Kasumi-1 (cell line): ENCODE data around the gene CXCR3.
"Not testable (repeated sequence)": the region's sequence is repeated elsewhere in the genome, so short reads cannot be mapped to it uniquely, and the experiment has no call there.

ENCODE experiments used
- DNase-seq, 2 experiments: peaks; one replicate each; lab custom pipeline; 2025; lab: John Stamatoyannopoulos, UW

The CXCR3 gene

GRCh38 chrX:71618303-71618721 is at the start of gene CXCR3:
Gene CXCR3, minus strand, starts transcription at chrX:71618511. Its CDS starts 62 bp downstream, at chrX:71618449.
- DNase-seq, result peak; percentile 86 to 92

GRCh38 chrX:71667328-71668247 is 49.3 kb upstream of the CXCR3 start, which contains the start of gene LOC101059915:
Gene LOC101059915, plus strand, starts transcription at chrX:71667546.
- DNase-seq, result no peak

DNA sequence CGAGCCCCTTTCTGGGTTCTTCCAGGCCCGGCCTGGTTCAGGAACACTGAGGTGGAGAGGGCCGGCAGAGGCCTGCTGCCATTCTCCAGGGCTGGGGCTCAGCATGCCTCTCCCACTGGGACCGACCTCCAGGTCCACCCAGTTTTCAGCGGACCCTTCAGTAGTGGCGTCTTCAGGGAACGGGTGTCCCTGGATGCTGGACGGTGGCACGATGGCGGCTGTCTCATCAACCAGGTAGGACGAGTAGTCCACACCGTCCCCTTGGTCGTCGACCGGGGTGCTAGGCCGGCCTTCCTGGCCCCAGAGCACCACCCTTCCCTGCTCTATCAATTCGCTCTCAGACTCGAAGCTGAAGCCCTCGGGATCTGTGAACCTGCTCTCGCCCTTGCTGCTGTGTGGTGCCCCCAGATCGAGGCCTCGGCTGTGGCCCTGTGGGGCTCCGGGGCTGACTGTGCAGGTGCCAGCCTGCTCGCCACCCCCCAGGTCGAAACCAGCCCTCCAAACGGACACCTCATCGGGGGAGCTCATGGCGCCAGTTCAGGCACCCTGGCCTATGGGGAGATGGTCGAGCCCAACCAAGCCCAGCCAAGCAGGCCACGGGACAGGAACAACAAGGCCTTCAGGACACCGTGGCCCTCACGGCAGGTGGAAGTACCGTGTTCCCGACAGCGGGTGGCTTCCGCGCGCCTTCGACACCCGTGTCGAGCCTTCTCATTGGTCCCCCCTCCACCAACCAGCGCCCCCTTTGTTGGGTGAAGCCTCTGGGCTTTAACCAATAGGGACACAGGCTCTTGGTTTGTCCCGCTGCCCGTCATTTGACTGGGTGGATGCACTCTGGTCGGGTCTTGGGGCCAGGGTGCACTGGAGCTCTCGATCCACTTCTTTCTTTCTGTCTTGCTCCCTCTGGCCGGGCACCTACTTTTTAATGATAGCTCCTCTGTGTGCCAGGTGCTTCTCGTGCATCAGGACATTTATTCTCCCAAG is 48.2 kb upstream of the CXCR3 start:
- DNase-seq, result no peak

- no peak for DNase-seq
These were observed 47.4 kb upstream of the CXCR3 start for GRCh38 chrX:71665747-71666146.

- DNase-seq, result no peak
These were observed 46.7 kb upstream of the CXCR3 start for GRCh38 chrX:71664889-71665491.

- DNase-seq, result peak; percentile 36 to 37
These were observed 45.9 kb upstream of the CXCR3 start for GRCh38 chrX:71664202-71664601.

DNA sequence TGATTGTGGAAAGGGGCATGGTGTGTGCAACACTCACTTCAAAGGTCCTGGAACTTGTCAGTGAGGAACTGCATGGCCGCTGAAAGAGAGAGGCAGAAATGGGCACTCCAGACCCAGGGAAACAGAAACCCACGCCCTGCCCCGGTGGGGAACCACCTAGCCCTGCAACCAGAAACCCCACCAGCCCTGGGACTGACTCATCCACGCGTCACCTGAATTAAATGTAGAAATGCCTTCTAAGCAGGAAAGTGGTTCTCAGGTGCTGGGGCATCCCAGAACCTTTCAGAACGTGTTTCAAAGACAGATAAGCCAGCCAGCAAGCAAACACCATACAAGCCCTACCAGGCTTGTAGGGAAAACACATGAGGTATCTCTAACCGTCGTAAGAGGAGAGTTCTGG is 44.9 kb upstream of the CXCR3 start:
- not testable (repeated sequence) for DNase-seq

DNA sequence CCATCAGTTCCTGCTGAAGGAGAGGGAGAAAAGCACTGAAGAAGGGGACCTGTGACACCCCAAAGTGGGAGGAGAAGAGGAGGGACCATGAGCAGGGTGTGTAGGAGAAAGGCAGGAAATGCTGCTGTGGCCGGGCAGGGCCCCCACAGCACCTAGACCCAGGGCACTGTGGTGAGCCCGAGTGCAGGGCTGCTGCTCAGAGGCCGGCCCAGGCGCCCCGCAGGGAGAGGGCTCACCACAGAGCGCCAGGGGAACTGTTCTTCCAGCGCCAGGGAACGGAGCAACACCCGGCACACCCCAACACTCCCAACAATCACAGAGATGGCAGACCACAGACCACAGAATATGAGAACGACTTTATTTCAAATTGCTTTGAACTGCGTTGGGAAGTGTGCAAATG is 44.3 kb upstream of the CXCR3 start:
- peak; percentile 23 to 25 for DNase-seq

DNA sequence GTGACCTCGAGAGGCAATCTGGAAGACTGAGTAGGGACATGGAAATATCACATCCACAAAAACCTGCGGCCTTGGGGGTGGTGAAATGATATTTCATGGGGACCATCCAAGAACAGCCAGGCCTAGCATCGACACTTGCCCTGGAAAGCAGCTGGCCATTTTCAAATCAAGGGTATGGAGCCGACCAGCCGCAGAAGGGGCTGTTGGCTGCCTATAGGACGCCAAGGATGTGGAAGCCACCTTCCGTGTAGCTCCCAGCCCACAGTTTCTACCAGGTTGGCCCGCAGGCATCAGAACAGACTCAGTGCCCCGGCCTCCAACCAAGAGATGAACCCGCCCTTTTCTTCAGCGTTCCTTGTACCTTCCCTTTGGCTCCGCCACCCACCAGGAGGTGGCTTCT is 43.6 kb upstream of the CXCR3 start:
- no peak for DNase-seq

GRCh38 chrX:71660562-71661416 is 42.5 kb upstream of the CXCR3 start:
- DNase-seq, result no peak

- no peak for DNase-seq
These were observed 41.6 kb upstream of the CXCR3 start for GRCh38 chrX:71659959-71660358.

GRCh38 chrX:71659342-71659741 is 41.0 kb upstream of the CXCR3 start:
- no peak for DNase-seq

DNA sequence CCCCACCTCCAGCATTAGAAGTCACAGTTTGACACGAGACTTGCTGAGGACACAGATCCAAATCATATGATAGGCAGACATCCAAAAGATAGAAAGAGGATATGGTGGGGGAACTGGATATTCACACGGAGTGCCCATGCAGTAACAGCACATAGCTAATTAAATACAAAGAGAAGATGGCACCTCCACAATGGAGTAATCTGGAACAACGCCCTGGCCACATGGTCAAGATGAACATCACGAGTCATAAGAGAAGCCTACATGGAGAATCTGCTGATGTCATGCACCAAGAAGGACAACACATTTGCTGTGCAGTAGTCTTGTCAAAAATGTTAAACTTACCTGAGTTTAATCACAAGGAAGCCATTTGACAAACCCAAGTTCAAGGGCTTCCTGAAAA is 39.0 kb upstream of the CXCR3 start:
- DNase-seq, result no peak

- no peak for DNase-seq
These were observed 35.0 kb upstream of the CXCR3 start for GRCh38 chrX:71653344-71653743.

DNA sequence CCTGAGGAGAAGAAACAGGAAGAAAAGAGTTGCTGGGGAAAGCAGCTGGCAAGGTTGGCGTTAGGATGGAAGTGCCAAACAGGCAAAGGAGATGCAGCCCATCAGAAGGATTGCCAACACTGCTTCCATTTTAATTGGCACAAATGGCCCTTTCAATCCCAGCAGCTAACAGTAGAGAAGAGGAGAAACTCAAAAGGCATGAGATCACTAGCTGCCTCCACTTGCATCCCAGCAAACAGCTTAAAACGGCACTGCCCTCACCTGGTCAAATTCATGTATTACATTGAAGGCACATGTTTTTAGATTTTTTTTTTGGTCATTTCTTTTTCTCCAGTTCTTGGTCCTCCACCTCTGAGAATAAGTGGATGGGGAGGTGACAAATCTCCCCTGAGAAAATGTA is 34.1 kb upstream of the CXCR3 start:
- peak; percentile 52 to 64 for DNase-seq

DNA sequence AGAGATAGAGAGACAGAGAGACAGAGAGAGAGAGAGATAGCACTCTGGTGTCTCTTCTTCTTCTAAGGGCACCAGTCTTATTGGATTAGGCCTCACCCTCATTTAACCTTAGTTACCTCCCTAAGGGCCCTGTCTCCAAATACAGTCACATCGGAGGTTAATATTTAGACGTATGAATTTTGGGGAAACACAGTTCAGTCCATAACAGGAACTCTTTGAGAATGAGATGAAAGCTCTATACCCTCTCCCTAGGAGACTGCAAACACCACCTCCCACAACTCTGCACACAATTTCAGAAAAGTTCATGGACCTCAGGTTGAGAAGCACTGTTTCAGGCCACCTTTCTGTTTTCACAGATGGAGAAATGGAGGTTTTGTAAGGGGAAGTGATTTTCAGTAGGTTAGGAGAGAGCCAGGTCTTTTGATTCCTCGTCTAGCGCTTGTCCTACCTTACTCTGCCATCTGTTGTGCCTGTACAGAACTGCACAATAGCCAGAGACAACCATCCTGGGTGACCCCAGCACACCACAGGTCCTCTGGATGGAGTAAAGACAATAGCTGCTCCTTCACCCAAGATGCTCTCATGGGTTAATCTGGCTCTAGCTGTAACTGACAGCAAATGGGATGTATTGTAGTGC is 32.1 kb upstream of the CXCR3 start:
- DNase-seq, result peak; percentile 44

GRCh38 chrX:71644406-71644805 is 26.1 kb upstream of the CXCR3 start:
- not testable (repeated sequence) for DNase-seq

- no peak for DNase-seq
These were observed 21.7 kb upstream of the CXCR3 start for GRCh38 chrX:71640002-71640401.

GRCh38 chrX:71638409-71638808 is 20.1 kb upstream of the CXCR3 start:
- DNase-seq, result no peak

DNA sequence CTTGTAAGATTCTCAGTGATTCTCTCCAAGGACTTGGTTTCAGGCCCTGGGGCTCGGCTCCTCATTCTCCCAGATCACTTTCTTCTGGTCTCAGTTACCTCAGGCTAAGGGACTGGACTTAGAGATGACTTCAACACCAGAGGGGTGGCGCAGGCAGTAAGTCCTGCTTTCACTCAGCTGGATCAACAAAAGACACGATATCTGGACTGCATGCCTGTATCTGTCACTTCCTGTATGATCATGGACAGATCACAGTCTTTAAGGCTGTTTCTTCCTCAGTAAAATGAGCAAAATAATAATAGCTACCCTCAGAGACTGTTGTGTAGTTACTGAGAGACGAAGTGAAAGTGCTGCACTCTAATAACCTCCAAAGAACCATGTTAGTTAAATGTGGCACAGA is 19.5 kb upstream of the CXCR3 start:
- DNase-seq, result no peak

- no peak for DNase-seq
These were observed 18.9 kb upstream of the CXCR3 start for GRCh38 chrX:71637253-71637618.
